HepG2 (cell line): Measurements from ENCODE around the gene CABLES2.

Experiments
- EP300 ChIP-seq, 3 experiments: sonication (generic) in 1 of 3; formaldehyde crosslinking in 1 of 3; IDR thresholded peaks; 2 replicates each; pipeline versions ENCODE4 v1.5.1 to v1.6.1; 2011 to 2020; ENCODE audit warnings: low read depth in 2 of 3, low read length in 2 of 3, borderline replicate concordance in 1 of 3, improper control_type of control experiment in 1 of 3, mild to moderate bottlenecking in 1 of 3, missing genetic modification reagents in 1 of 3, moderate library complexity in 1 of 3
- EZH2 ChIP-seq: conservative IDR thresholded peaks from 2 replicates; pipeline ENCODE4 v1.6.1; 2012; ENCODE audit warnings: mild to moderate bottlenecking, low read depth, low read length, moderate library complexity
- GATAD1 ChIP-seq: IDR thresholded peaks from 2 replicates; pipeline ENCODE4 v1.6.1; 2016; ENCODE audit warnings: missing genetic modification reagents, missing compliant biosample characterization
- IRF2 ChIP-seq: IDR thresholded peaks from 2 replicates; pipeline ENCODE4 v1.6.1; 2018; ENCODE audit warnings: missing genetic modification reagents, missing compliant biosample characterization
- KDM5B ChIP-seq: sonication (generic); formaldehyde crosslinking; IDR thresholded peaks from 2 replicates; pipeline ENCODE4 v1.4.0; 2020; ENCODE audit warnings: missing genetic modification reagents, mild to moderate bottlenecking, borderline replicate concordance
- MZF1 ChIP-seq: sonication (generic); formaldehyde crosslinking; IDR thresholded peaks from 2 replicates; pipeline ENCODE4 v1.8.1; 2023; ENCODE audit warnings: mild to moderate bottlenecking, missing genetic modification reagents, borderline replicate concordance
- PCBP1 ChIP-seq: fragments of 200-400 bp; formaldehyde crosslinking; IDR thresholded peaks from 2 replicates; pipeline ENCODE4 v1.6.1; 2017; ENCODE audit warnings: mild to moderate bottlenecking, low read depth, low read length, borderline replicate concordance
- POLR2A ChIP-seq, 2 experiments: IDR thresholded peaks; 2 replicates each; pipeline ENCODE4 v1.6.1; 2011; ENCODE audit warnings: low read depth in 2 of 2, low read length in 2 of 2, mild to moderate bottlenecking in 1 of 2, moderate library complexity in 1 of 2; ENCODE audit not compliant: insufficient read depth in 1 of 2
- POLR2AphosphoS5 ChIP-seq: IDR thresholded peaks from 2 replicates; pipeline ENCODE4 v1.6.1; 2012; ENCODE audit warnings: low read depth, low read length
- SMAD9 ChIP-seq: sonication (generic); formaldehyde crosslinking; IDR thresholded peaks from 2 replicates; pipeline ENCODE4 v1.5.1; 2020; ENCODE audit warnings: mild to moderate bottlenecking, missing genetic modification reagents
- XRCC5 ChIP-seq: fragments of 200-400 bp; formaldehyde crosslinking; optimal IDR thresholded peaks from 2 replicates; pipeline ENCODE3; 2017; ENCODE audit warnings: mild to moderate bottlenecking, low read length

- no peak for TF ChIP-seq SMAD9
- no peak for TF ChIP-seq XRCC5
- no peak for TF ChIP-seq GATAD1 (CRISPR knock-in tag)
- TF ChIP-seq KDM5B (CRISPR knock-in tag), result no peak
- no peak for TF ChIP-seq EZH2
- no peak for TF ChIP-seq IRF2
- no peak for TF ChIP-seq POLR2A (IDR thresholded peaks at IDR 0.05; ENCODE audit: insufficient read depth in 1 of 2, low read depth in 2 of 2, low read length in 2 of 2)
- TF ChIP-seq POLR2AphosphoS5, result no peak
- no peak for TF ChIP-seq EP300 (IDR thresholded peaks at IDR 0.05; ENCODE audit: low read depth in 2 of 2, low read length in 2 of 2)
- TF ChIP-seq EP300 (CRISPR knock-in tag; IDR thresholded peaks at IDR 0.05; ENCODE audit: borderline replicate concordance), result no peak
- TF ChIP-seq PCBP1, result no peak
- TF ChIP-seq MZF1 (CRISPR knock-in tag), result no peak
These were observed 49.4 kb downstream of the CABLES2 start for GRCh38 chr20:62357681-62358080.
